Measurements from ENCODE around the gene PNMA8A.

DNA sequence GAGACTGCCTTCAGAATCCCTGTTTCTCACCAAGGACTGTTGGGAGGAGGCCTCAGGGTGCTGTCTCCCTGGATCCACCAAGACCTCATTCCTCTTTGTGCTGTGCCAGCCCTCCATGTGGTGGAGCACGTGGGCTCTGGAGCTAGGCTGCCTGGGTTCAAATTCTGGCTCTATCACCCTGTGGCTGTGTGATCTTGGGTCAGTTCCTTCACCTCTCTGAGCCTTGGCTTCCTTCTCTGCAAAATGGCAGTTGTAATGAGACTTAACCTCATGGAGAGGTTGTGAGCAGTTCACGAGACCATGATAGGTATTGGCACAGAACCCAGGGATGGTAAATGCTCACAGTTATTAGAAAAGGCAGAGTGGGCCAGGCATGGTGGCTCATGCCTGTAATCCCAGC, 49.0 kb downstream of the PNMA8A start:
- TF ChIP-seq EP300 (IDR thresholded peaks at IDR 0.05) (no peak), CTCF (IDR thresholded peaks at IDR 0.05) (no peak), CEBPB (IDR thresholded peaks at IDR 0.05) (no peak), MAFK (IDR thresholded peaks at IDR 0.05; ENCODE audit: partially characterized antibody) (no peak), SREBF2 (IDR thresholded peaks at IDR 0.05) (no peak), CHD4 (IDR thresholded peaks at IDR 0.05; ENCODE audit: borderline replicate concordance) (no peak), MAZ (IDR thresholded peaks at IDR 0.05; ENCODE audit: borderline replicate concordance, low read depth, low read length) (no peak)
- TF ChIP-seq, protein P1, sequence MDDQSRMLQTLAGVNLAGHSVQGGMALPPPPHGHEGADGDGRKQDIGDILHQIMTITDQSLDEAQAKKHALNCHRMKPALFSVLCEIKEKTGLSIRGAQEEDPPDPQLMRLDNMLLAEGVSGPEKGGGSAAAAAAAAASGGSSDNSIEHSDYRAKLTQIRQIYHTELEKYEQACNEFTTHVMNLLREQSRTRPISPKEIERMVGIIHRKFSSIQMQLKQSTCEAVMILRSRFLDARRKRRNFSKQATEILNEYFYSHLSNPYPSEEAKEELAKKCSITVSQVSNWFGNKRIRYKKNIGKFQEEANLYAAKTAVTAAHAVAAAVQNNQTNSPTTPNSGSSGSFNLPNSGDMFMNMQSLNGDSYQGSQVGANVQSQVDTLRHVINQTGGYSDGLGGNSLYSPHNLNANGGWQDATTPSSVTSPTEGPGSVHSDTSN (IDR thresholded peaks at IDR 0.05) = no peak

Data from A549 (cell line).